Astrocyte (in vitro differentiated cells and primary cell): ENCODE measurements around the gene CABLES1.

ENCODE experiments used
- EZH2 ChIP-seq: IDR thresholded peaks from 2 replicates; pipeline ENCODE4 v1.6.1; 2012; ENCODE audit warnings: mild to moderate bottlenecking, low read length, inconsistent platforms; ENCODE audit not compliant: insufficient read depth
- TF ChIP-seq, protein P1 (sequence below): IDR thresholded peaks from 2 replicates; pipeline ENCODE4 v1.5.1; 2011; ENCODE audit warnings: low read depth, mild to moderate bottlenecking, inconsistent platforms, low read length, moderate library complexity; ENCODE audit not compliant: insufficient read depth

DNA sequence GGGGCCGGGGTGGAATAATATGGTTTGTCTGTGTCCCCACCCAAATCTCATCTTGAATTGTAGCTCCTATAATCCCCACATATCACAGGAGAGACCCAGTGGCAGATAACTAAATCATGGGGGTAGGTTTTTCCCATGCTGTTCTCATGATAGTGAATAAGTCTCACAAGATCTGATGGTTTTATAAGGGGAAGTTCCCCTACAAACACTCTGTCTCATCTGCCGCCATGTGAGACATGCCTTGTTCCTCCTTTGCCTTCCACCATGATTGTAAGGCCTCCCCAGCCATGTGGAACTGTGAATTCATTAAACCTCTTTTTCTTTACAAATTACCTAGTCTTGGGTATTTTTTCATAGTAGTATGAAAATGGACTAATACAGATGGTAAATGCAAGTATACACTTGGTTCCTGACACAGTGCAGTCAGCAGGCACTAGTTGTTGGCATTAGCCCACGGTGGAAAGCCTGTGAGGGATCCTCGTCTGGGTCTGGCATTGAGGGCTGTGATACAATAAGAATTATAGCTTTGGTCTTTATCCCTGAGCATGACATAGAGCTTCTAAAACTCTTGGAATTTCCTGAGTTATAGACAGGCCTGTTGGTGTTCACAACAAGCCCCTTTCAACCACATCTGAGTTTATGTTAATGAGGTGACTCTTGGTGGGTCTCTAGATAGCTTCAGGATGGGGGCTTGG is 135.8 kb downstream of the CABLES1 start:
- TF ChIP-seq, protein P1, sequence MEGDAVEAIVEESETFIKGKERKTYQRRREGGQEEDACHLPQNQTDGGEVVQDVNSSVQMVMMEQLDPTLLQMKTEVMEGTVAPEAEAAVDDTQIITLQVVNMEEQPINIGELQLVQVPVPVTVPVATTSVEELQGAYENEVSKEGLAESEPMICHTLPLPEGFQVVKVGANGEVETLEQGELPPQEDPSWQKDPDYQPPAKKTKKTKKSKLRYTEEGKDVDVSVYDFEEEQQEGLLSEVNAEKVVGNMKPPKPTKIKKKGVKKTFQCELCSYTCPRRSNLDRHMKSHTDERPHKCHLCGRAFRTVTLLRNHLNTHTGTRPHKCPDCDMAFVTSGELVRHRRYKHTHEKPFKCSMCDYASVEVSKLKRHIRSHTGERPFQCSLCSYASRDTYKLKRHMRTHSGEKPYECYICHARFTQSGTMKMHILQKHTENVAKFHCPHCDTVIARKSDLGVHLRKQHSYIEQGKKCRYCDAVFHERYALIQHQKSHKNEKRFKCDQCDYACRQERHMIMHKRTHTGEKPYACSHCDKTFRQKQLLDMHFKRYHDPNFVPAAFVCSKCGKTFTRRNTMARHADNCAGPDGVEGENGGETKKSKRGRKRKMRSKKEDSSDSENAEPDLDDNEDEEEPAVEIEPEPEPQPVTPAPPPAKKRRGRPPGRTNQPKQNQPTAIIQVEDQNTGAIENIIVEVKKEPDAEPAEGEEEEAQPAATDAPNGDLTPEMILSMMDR, result no peak
- TF ChIP-seq EZH2, result no peak
